GM12878 (cell line): ENCODE measurements around the gene HMOX2. TPM values are rescaled to one million over a fixed set of nuclear protein-coding genes. Genes with fewer than 3 reads are reported as not detected.

ENCODE experiments used
- ATAC-seq: fragments of 200-7000 bp; cut with Tn5 transposase; 3 replicates; pipeline ENCODE4 v1.9.1; 2020; ENCODE audit warnings: mild to moderate bottlenecking, moderate library complexity
- BruUV-seq: library from RNA; stranded (reverse); fragments of 400-500 nt; replicated peaks from 2 replicates; lab custom pipeline; 2021; lab: Mats Ljungman, UMichigan
- CTCF ChIA-PET: fragments of 300-600 bp; sonication (Branson Sonifier 250); formaldehyde crosslinking; extraction: SDS; loops from one replicate; lab custom pipeline; 2021; ENCODE audit warnings: inconsistent platforms; lab: Yijun Ruan, JAX
- POLR2A ChIA-PET: fragments of 350-600 bp; formaldehyde crosslinking; extraction: SDS; loops from one replicate; lab custom pipeline; 2021; ENCODE audit warnings: inconsistent platforms; lab: Charles Lee
- RAD21 ChIA-PET: fragments of 300-600 bp; sonication (Branson Sonifier 250); formaldehyde crosslinking; loops from one replicate; lab custom pipeline; 2023; ENCODE audit warnings: antibody characterized with exemption; ENCODE audit not compliant: unreplicated experiment; lab: Charles Lee
- SMC1A ChIA-PET: fragments of 300-600 bp; sonication (Branson Sonifier 250); formaldehyde crosslinking; loops from one replicate; lab custom pipeline; 2023; ENCODE audit not compliant: unreplicated experiment, uncharacterized antibody; lab: Charles Lee
- DNase-seq: peaks from one replicate; pipeline ENCODE4 v3.0.0-alpha.2; 2011; ENCODE audit warnings: low read depth, low spot score
- FAIRE-seq: peaks from 3 replicates; lab custom pipeline; 2011; peaks lifted over from hg19 to GRCh38; lab: Jason Lieb, UNC
- H2AFZ ChIP-seq: 2 replicates; pipeline ENCODE4 v1.6.0; 2011; ENCODE audit warnings: low read depth, low read length, control low read depth; ENCODE audit not compliant: control insufficient read depth
- H3K27ac ChIP-seq: 2 replicates; pipeline ENCODE4 v1.5.1; 2011; ENCODE audit warnings: control low read depth; ENCODE audit not compliant: control insufficient read depth, insufficient read depth
- H3K27me3 ChIP-seq, 2 experiments: replicated peaks in 1 of 2; 2 replicates each; pipeline versions ENCODE4 v1.6.0 to v1.6.1; 2011; ENCODE audit warnings: low read length in 1 of 2; ENCODE audit not compliant: control insufficient read depth in 2 of 2, insufficient read depth in 2 of 2
- H3K36me3 ChIP-seq, 2 experiments: 2 replicates each; pipeline ENCODE4 v1.5.1; 2011; ENCODE audit warnings: low read length in 1 of 2; ENCODE audit not compliant: control insufficient read depth in 2 of 2, insufficient read depth in 2 of 2
- H3K4me1 ChIP-seq: 2 replicates; pipeline ENCODE4 v1.6.1; 2011; ENCODE audit warnings: mild to moderate bottlenecking, low read length, moderate library complexity, mixed read lengths; ENCODE audit not compliant: control insufficient read depth, insufficient read depth
- H3K4me2 ChIP-seq: 2 replicates; pipeline ENCODE4 v1.6.0; 2011; ENCODE audit warnings: control low read depth; ENCODE audit not compliant: control insufficient read depth, insufficient read depth
- H3K4me3 ChIP-seq: fragments of 200-600 bp; sonication (generic); 2 replicates; pipeline ENCODE4 v1.5.1; 2016
- H3K79me2 ChIP-seq: 2 replicates; pipeline ENCODE4 v1.6.0; 2011; ENCODE audit warnings: low read length; ENCODE audit not compliant: control insufficient read depth, insufficient read depth
- H3K9ac ChIP-seq: 2 replicates; pipeline ENCODE4 v1.8.0; 2011; ENCODE audit warnings: low read length, control low read depth, mixed read lengths; ENCODE audit not compliant: control insufficient read depth, insufficient read depth
- H3K9me3 ChIP-seq: replicated peaks from 3 replicates; pipeline ENCODE4 v1.5.1; 2011; ENCODE audit warnings: mild to moderate bottlenecking, low read length; ENCODE audit not compliant: control insufficient read depth, insufficient read depth
- H4K20me1 ChIP-seq: 2 replicates; pipeline ENCODE4 v1.6.0; 2011; ENCODE audit not compliant: control insufficient read depth, insufficient read depth
- BCLAF1 ChIP-seq: fragments of 450-650 bp; IDR thresholded peaks from 2 replicates; pipeline ENCODE4 v1.6.1; 2017; ENCODE audit warnings: antibody characterized with exemption, mild to moderate bottlenecking, moderate library complexity
- CBFB ChIP-seq: IDR thresholded peaks from 2 replicates; pipeline ENCODE4 v1.6.1; 2016; ENCODE audit warnings: antibody characterized with exemption, low read depth
- CHD4 ChIP-seq: fragments of 200-600 bp; sonication (generic); IDR thresholded peaks from 2 replicates; pipeline ENCODE4 v1.6.1; 2016; ENCODE audit warnings: mild to moderate bottlenecking
- CREB1 ChIP-seq: IDR thresholded peaks from 2 replicates; pipeline ENCODE4 v1.6.1; 2012; ENCODE audit warnings: low read depth, mild to moderate bottlenecking, inconsistent platforms
- FOS ChIP-seq: IDR thresholded peaks from 3 replicates; pipeline ENCODE4 v1.6.1; 2011; ENCODE audit warnings: borderline replicate concordance; ENCODE audit not compliant: insufficient read length; ENCODE audit errors: extremely low read depth
- GATAD2B ChIP-seq: fragments of 450-650 bp; conservative IDR thresholded peaks from 2 replicates; pipeline ENCODE4 v1.6.1; 2017; ENCODE audit warnings: low read depth, mild to moderate bottlenecking, moderate library complexity
- NBN ChIP-seq: fragments of 450-650 bp; IDR thresholded peaks from 2 replicates; pipeline ENCODE4 v1.6.1; 2016
- PAX5 ChIP-seq: IDR thresholded peaks from 2 replicates; pipeline ENCODE4 v1.6.1; 2011; ENCODE audit warnings: low read depth, low read length, borderline replicate concordance
- PKNOX1 ChIP-seq: fragments of 450-650 bp; IDR thresholded peaks from 2 replicates; pipeline ENCODE4 v1.6.1; 2016; ENCODE audit warnings: mild to moderate bottlenecking
- YBX1 ChIP-seq: fragments of 450-650 bp; IDR thresholded peaks from 2 replicates; pipeline ENCODE4 v1.6.1; 2016; ENCODE audit warnings: antibody characterized with exemption
- ZNF217 ChIP-seq: fragments of 450-650 bp; IDR thresholded peaks from 2 replicates; pipeline ENCODE4 v1.6.1; 2017; ENCODE audit warnings: antibody characterized with exemption, mild to moderate bottlenecking
- WGBS: methylation state at CpG from one replicate; pipeline ENCODE4 v1.1.6; 2016; ENCODE audit warnings: low lambda C conversion rate; ENCODE audit not compliant: insufficient replicate concordance, insufficient coverage; ENCODE audit errors: missing lambda C conversion rate; 5-methylcytosine and 5-hydroxymethylcytosine counted together
- in situ Hi-C: fragments of 300-500 bp; cut with MboI; formaldehyde crosslinking; loops from 9 replicates; pipeline ENCODE4 v1.14.3; 2018; ENCODE audit warnings: mixed read lengths
- intact Hi-C: fragments of 100-400 bp; cut with micrococcal nuclease; formaldehyde crosslinking; loops from one replicate; pipeline ENCODE4 v1.14.2; 2022; ENCODE audit not compliant: unreplicated experiment
- polyA plus RNA-seq, 11 experiments: library from polyadenylated mRNA; depleted of rRNA in 4 of 11; unstranded in 6 of 11; stranded (reverse) in 5 of 11; fragments of >200 nt; fragmentation: Nextera tagmentation in 4 of 11; fragmentation: Illumina TruSeq in 1 of 11; extraction: Ambion mirVana in 4 of 11; extraction: Trizol in 1 of 11; gene quantifications; 1 replicate in 1 of 11; 2 replicates in 10 of 11; pipeline versions ENCODE4 v1.2.1 to v1.2.3, GENCODE V29; 2011 to 2016; ENCODE audit warnings: inconsistent platforms in 2 of 11, missing spikeins in 2 of 11, low read depth in 1 of 11
- total RNA-seq, 4 experiments: library from RNA; depleted of rRNA in 3 of 4; stranded (reverse); fragments of >200 nt in 3 of 4; fragmentation: Illumina TruSeq in 1 of 4; extraction: Trizol in 1 of 4; gene quantifications; 2 replicates each; pipeline versions ENCODE4 v1.2.1 to v1.2.3, GENCODE V29; 2013 to 2021

HMOX2 gene
- total and polyA plus RNA-seq, 10 of the 15 experiments (the other 5 are each of a cell fraction or from before 2014, with no cell fraction given), result 26.4 to 111 (median 57.8) TPM

GRCh38 chr16:4481963-4482362 is 5.8 kb downstream of the HMOX2 start (continued):
- no peak for TF ChIP-seq BCLAF1
- TF ChIP-seq FOS, result no peak
- TF ChIP-seq PAX5, result no peak
- TF ChIP-seq CBFB, result no peak
- TF ChIP-seq CHD4, result no peak
- TF ChIP-seq ZNF217, result no peak

- no peaks in the 10 kb centered on the region for H3K27me3 ChIP-seq
- H3K36me3 ChIP-seq, result peaks cover 3 to 14% of the 10 kb centered on the region in 2 experiments
- RAD21 ChIA-PET, result interaction anchor here (0.8 kb wide), 1 partner anchor 19 kb away, joined by 5 read pairs; no protein-coding TSS in a partner anchor
- H3K9ac ChIP-seq, result no peak overlapping the region
- SMC1A ChIA-PET, result interaction anchor here (0.9 kb wide), 1 partner anchor 9 kb away, joined by 5 read pairs; no protein-coding TSS in a partner anchor
- H3K4me3 ChIP-seq, result no peak overlapping the region
- H3K27ac ChIP-seq, result no peak overlapping the region
- no peaks in the 10 kb centered on the region for H4K20me1 ChIP-seq
- BruUV-seq, result no TSS peak
- CTCF ChIA-PET, result interaction anchor here (0.6 to 1.3 kb wide), 4 partner anchors 10 to 36 kb away, joined by 3 read pairs; partner anchors contain the start of gene HMOX2
- intact Hi-C loops, result no loop called here
- in situ Hi-C loops, result no loop called here
- 98% methylated on average over 3 of the region's 3 CpGs for WGBS
- H3K79me2 ChIP-seq, result peaks cover 1% of the 10 kb centered on the region
- FAIRE-seq (no peak), ATAC-seq (no peak), DNase-seq (no peak)
- POLR2A ChIA-PET, result no interaction called here
- no peaks in the 10 kb centered on the region for H3K4me1 ChIP-seq
- H2AFZ ChIP-seq, result no peak overlapping the region
- no peaks in the 10 kb centered on the region for H3K9me3 ChIP-seq
- H3K4me2 ChIP-seq, result no peak overlapping the region
- no peak for TF ChIP-seq GATAD2B
- TF ChIP-seq PKNOX1, result no peak
- no peak for TF ChIP-seq CREB1
- no peak for TF ChIP-seq YBX1
- TF ChIP-seq NBN, result no peak
- TF ChIP-seq, all 136 proteins: peak for 0
Observed at GRCh38 chr16:4486126-4486893, 10.1 kb downstream of the HMOX2 start.
